Smooth muscle cell (in vitro differentiated cells): ENCODE measurements around the gene OBI1. TPM values are rescaled to one million over a fixed set of nuclear protein-coding genes. Genes with fewer than 3 reads are reported as not detected.

Experiments
- DNase-seq: peaks from one replicate; lab custom pipeline; 2025; ENCODE audit not compliant: unreplicated experiment; lab: John Stamatoyannopoulos, UW
- H2AFZ ChIP-seq: fragments of 200-600 bp; sonication (generic); 2 replicates; pipeline ENCODE4 v1.6.0; 2016; ENCODE audit warnings: antibody characterized with exemption, low read depth, mild to moderate bottlenecking
- H3F3A ChIP-seq: fragments of 200-600 bp; sonication (generic); 2 replicates; pipeline ENCODE4 v1.6.0; 2017; ENCODE audit warnings: antibody characterized with exemption, low read depth
- H3K27ac ChIP-seq: fragments of 200-600 bp; sonication (generic); 2 replicates; pipeline ENCODE4 v1.5.1; 2016; ENCODE audit warnings: low read depth, mild to moderate bottlenecking
- H3K27me3 ChIP-seq: fragments of 200-600 bp; sonication (generic); 2 replicates; pipeline ENCODE4 v1.6.1; 2016; ENCODE audit warnings: low read depth, mild to moderate bottlenecking
- H3K36me3 ChIP-seq: fragments of 200-600 bp; sonication (generic); 2 replicates; pipeline ENCODE4 v1.5.1; 2016; ENCODE audit warnings: low read depth
- H3K4me1 ChIP-seq: fragments of 200-600 bp; sonication (generic); 2 replicates; pipeline ENCODE4 v1.5.1; 2016; ENCODE audit warnings: low read depth
- H3K4me2 ChIP-seq: fragments of 200-600 bp; sonication (generic); 2 replicates; pipeline ENCODE4 v1.6.0; 2016; ENCODE audit warnings: mild to moderate bottlenecking
- H3K4me3 ChIP-seq: fragments of 200-600 bp; sonication (generic); 2 replicates; pipeline ENCODE4 v1.5.1; 2016; ENCODE audit warnings: mild to moderate bottlenecking
- H3K79me2 ChIP-seq: fragments of 200-600 bp; sonication (generic); 2 replicates; pipeline ENCODE4 v1.6.0; 2016; ENCODE audit warnings: low read depth, mild to moderate bottlenecking
- H3K9ac ChIP-seq: fragments of 200-600 bp; sonication (generic); 2 replicates; pipeline ENCODE4 v1.6.0; 2016; ENCODE audit warnings: low read depth
- H3K9me3 ChIP-seq: fragments of 200-600 bp; sonication (generic); replicated peaks from 2 replicates; pipeline ENCODE4 v1.5.1; 2016; ENCODE audit warnings: low read depth
- H4K20me1 ChIP-seq: fragments of 200-600 bp; sonication (generic); 2 replicates; pipeline ENCODE4 v1.6.0; 2016; ENCODE audit warnings: low read depth
- CTCF ChIP-seq: fragments of 200-600 bp; sonication (generic); IDR thresholded peaks from 2 replicates; pipeline ENCODE4 v1.5.1; 2017; ENCODE audit warnings: borderline replicate concordance, mild to moderate bottlenecking, antibody characterized with exemption; ENCODE audit not compliant: insufficient read depth, poor library complexity, severe bottlenecking
- WGBS: methylation state at CpG from one replicate; pipeline ENCODE4 v1.1.7; 2016; ENCODE audit warnings: low lambda C conversion rate; 5-methylcytosine and 5-hydroxymethylcytosine counted together
- polyA plus RNA-seq: library from polyadenylated mRNA; unstranded; fragments of >200 nt; fragmentation: Nextera tagmentation; extraction: Ambion mirVana; gene quantifications from 2 replicates; pipeline ENCODE4 v1.2.1, GENCODE V29; 2016
- total RNA-seq: library from RNA; depleted of rRNA; stranded (reverse); fragments of >200 nt; gene quantifications from 2 replicates; pipeline ENCODE4 v1.2.3, GENCODE V29; 2014

Gene OBI1
- total and polyA plus RNA-seq, 2 experiments from 2014 or later, result 7.0 to 15.2 TPM

- no peak within 1 kb of the TSS for H3K9ac ChIP-seq
- H3K36me3 ChIP-seq, result no peaks in the 10 kb centered on the region
- peaks cover 13% of the 10 kb centered on the region for H3K4me1 ChIP-seq
- no peak within 1 kb of the TSS for H3K27ac ChIP-seq
- no peak for TF ChIP-seq CTCF
- under 1% methylated on average over 80 of the region's 80 CpGs for WGBS
- H3K4me2 ChIP-seq, result peak within 1 kb of the TSS; percentile 84
- no peaks in the 10 kb centered on the region for H3K79me2 ChIP-seq
- DNase-seq, result no peak
- H4K20me1 ChIP-seq, result no peaks in the 10 kb centered on the region
- H3K4me3 ChIP-seq, result peak within 1 kb of the TSS; percentile 48
- H3K9me3 ChIP-seq, result no peaks in the 10 kb centered on the region
- H2AFZ ChIP-seq, result peak within 1 kb of the TSS; percentile 54
- peaks cover 96% of the 10 kb centered on the region for H3K27me3 ChIP-seq
- no peaks in the 10 kb centered on the region for H3F3A ChIP-seq
Measured at GRCh38 chr13:78603240-78603957, 55.6 kb downstream of the OBI1 start, which contains the start of gene POU4F1. Gene POU4F1, minus strand, starts transcription at chr13:78603552. Its CDS starts 226 bp downstream, at chr13:78603326.

GRCh38 chr13:78602561-78603239, 56.3 kb downstream of the OBI1 start:
- Histone ChIP-seq H3K79me2 (no peaks in the 10 kb centered on the region), H3K27me3 (peaks cover 96% of the 10 kb centered on the region), H3K9ac (no peak overlapping the region), H3F3A (no peaks in the 10 kb centered on the region), H3K4me3 (peak overlapping the region; percentile 48), H2AFZ (peak overlapping the region; percentile 54), H3K27ac (no peak overlapping the region), H4K20me1 (no peaks in the 10 kb centered on the region), H3K36me3 (no peaks in the 10 kb centered on the region), H3K4me2 (peak overlapping the region; percentile 84), H3K9me3 (no peaks in the 10 kb centered on the region), H3K4me1 (peaks cover 12% of the 10 kb centered on the region)
- TF ChIP-seq CTCF, result no peak
- WGBS, result 2% methylated on average over 50 of the region's 51 CpGs
- DNase-seq, result no peak

- Histone ChIP-seq H2AFZ (no peak overlapping the region), H3K27ac (no peak overlapping the region), H3K4me1 (peaks cover 12% of the 10 kb centered on the region), H3K9ac (no peak overlapping the region), H3F3A (no peaks in the 10 kb centered on the region), H3K4me2 (peak overlapping the region; percentile 84), H3K79me2 (no peaks in the 10 kb centered on the region), H3K36me3 (no peaks in the 10 kb centered on the region), H3K9me3 (no peaks in the 10 kb centered on the region), H4K20me1 (no peaks in the 10 kb centered on the region), H3K27me3 (peaks cover 96% of the 10 kb centered on the region), H3K4me3 (no peak overlapping the region)
- WGBS, result 3% methylated on average over 42 of the region's 112 CpGs
- no peak for DNase-seq
- no peak for TF ChIP-seq CTCF
Measured at GRCh38 chr13:78601874-78602560, 56.9 kb downstream of the OBI1 start.
